Activated T-helper 2 cell treated with anti-CD3 and anti-CD28 coated beads, Interferon-gamma antibody, Interleukin-2, Interleukin-4, amounts not matched to agents 10 μg/mL and 5 μg/mL and 100 μg/mL, durations not matched to agents 14 hours and 24 hours and 36 hours (primary cell): Measurements from ENCODE around the gene ACAN. TPM values are rescaled to one million over a fixed set of nuclear protein-coding genes. Genes with fewer than 3 reads are reported as not detected.

Experiments used
- DNase-seq: peaks from one replicate; pipeline ENCODE4 v3.0.0; 2021; ENCODE audit warnings: low spot score
- H3K27ac Mint-ChIP-seq: one replicate; pipeline ENCODE4 v1.8.0; 2021; ENCODE audit warnings: mixed read lengths
- H3K27me3 Mint-ChIP-seq: one replicate; pipeline ENCODE4 v1.8.0; 2021; ENCODE audit warnings: low read depth, mixed read lengths
- H3K36me3 Mint-ChIP-seq: one replicate; pipeline ENCODE4 v1.8.0; 2021; ENCODE audit warnings: low read depth, mixed read lengths
- H3K4me1 Mint-ChIP-seq: one replicate; pipeline ENCODE4 v1.8.0; 2021; ENCODE audit warnings: low read depth, mixed read lengths
- H3K4me3 Mint-ChIP-seq: one replicate; pipeline ENCODE4 v1.8.0; 2021; ENCODE audit warnings: low read depth, mild to moderate bottlenecking, moderate library complexity, mixed read lengths
- H3K9me3 Mint-ChIP-seq: one replicate; pipeline ENCODE4 v1.8.0; 2021; ENCODE audit warnings: mixed read lengths
- intact Hi-C: fragments of 100-400 bp; cut with micrococcal nuclease; formaldehyde crosslinking; loops from one replicate; pipeline ENCODE4 v1.15.1; 2023
- total RNA-seq: library from RNA; stranded (reverse); gene quantifications from 2 replicates; pipeline ENCODE4 v1.2.3, GENCODE V29; 2022

ACAN gene
- total RNA-seq, 1 donor from 2014 or later = not detected

DNA sequence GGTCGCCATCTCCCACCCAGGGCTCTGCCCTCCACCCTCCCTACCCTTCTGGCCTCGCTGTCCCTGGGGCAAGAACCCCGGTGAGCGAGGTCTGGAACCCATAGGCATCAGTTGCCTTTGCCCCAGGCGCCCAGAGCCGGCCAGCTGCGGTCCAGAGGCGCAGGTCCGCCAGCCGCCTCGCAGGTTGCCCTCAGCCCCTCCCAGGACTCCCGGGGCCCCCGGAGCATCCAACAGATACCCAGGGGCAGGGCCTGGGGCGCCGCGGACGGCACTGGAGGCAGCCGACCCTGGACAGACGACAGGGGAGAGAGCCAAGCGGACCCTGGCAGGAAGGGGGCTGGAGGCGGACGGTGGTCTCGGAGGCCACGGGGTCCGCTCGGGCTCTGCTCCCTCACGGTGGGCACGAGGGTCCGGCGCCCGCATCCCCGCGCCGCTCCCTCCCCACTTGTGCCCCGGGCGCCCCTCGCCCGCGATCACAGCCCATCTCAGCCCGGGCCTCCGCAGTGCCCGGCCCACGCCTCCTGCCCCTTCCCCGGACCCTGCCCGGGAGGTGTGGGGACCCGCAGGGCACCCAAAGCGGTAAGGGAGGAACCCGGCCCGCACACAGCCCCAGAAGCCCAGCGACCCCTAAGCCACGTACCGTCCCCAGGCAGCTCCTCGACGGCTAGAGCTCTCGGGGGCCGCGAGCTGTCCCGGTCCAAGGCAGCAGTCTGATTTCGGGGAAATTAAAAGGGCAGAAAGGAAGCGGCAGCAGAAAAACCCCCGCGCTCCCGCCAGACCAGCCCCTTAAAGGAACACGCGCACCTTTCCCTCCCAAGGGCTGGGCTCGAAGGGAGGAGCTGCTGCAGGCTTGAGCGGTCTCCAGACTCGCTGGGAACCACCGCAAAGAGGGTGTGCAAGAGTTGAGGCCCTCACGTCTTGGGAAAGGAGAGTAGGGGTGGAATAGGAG lies 91.9 kb downstream of the ACAN start, which contains the start of gene HAPLN3:
Gene HAPLN3 (minus strand): TSS at position 726 of the 949 bp plus-strand sequence. CDS start 8,246 bp downstream, outside the sequence.
- Mint-ChIP-seq H3K27me3 (no peaks in the 10 kb centered on the region), H3K4me1 (peaks cover 23% of the 10 kb centered on the region), H3K9me3 (no peaks in the 10 kb centered on the region), H3K4me3 (peak within 1 kb of the TSS; percentile 84), H3K27ac (peak within 1 kb of the TSS; percentile 42), H3K36me3 (peaks cover 5% of the 10 kb centered on the region)
- intact Hi-C loops = loop anchor here (1.0 to 10.0 kb wide), 3 partner anchors 18 to 350 kb away; partner anchors contain the start of genes DET1 and MFGE8
- peak; percentile 45 for DNase-seq

- no peak for DNase-seq
- peaks cover 5% of the 10 kb centered on the region for H3K36me3 Mint-ChIP-seq
- H3K4me1 Mint-ChIP-seq = peaks cover 23% of the 10 kb centered on the region
- no peak overlapping the region for H3K4me3 Mint-ChIP-seq
- intact Hi-C loops = loop anchor here (2.0 to 10.0 kb wide), 2 partner anchors 352 to 430 kb away; partner anchors contain the start of genes DET1, MRPL46 and MRPS11
- no peak overlapping the region for H3K27ac Mint-ChIP-seq
- H3K27me3 Mint-ChIP-seq = no peaks in the 10 kb centered on the region
- H3K9me3 Mint-ChIP-seq = no peaks in the 10 kb centered on the region
Measured at GRCh38 chr15:88896333-88897033, 93.2 kb downstream of the ACAN start.

- DNase-seq = no peak
- Mint-ChIP-seq H3K9me3 (no peaks in the 10 kb centered on the region), H3K4me1 (peaks cover 23% of the 10 kb centered on the region), H3K4me3 (no peak overlapping the region), H3K36me3 (peaks cover 5% of the 10 kb centered on the region), H3K27me3 (no peaks in the 10 kb centered on the region), H3K27ac (no peak overlapping the region)
- intact Hi-C loops = loop anchor here (2.0 to 10.0 kb wide), 2 partner anchors 352 to 430 kb away; partner anchors contain the start of genes DET1, MRPL46 and MRPS11
Measured at GRCh38 chr15:88897142-88897455, 93.9 kb downstream of the ACAN start.

DNA sequence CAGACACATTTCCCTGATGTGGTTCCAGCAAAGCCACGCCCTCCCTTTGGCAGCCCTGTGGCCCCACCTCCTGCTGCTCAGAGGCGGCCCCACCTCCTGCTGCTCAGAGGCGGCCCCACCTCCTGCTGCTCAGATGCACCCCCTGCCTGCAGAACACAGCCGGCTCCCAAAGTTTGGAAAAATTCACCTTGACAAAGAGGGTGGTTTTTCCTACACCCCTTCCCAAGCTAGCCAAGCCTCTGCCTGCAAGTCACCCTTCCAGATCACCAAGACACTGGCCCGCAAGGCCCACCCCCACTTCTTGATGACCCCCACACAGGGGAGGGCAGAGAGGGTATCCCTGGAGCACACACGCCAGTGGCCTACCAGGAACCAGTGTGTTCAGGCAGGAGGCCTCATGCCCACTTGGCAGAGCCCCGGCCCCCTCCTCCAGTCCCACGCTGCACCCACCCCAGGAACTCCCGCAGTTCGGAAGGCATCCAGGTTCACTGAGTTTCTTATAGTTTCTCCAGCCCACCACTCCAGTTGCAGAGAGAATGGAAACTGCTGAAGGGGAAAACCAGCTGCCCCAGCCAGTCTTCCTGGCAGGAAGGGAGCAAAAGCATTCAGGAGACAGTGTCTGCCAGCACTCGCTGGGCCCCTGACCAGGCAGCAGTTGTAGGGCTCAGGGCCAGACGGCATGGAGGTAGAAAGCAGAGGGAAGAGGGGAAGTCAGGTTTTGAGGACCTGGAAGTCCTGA lies 94.4 kb downstream of the ACAN start:
- intact Hi-C loops = loop anchor here (2.0 to 10.0 kb wide), 2 partner anchors 353 to 431 kb away; partner anchors contain the start of genes DET1, MRPL46 and MRPS11
- peak; percentile 78 for DNase-seq
- no peak overlapping the region for H3K27ac Mint-ChIP-seq
- no peak overlapping the region for H3K4me3 Mint-ChIP-seq
- no peaks in the 10 kb centered on the region for H3K27me3 Mint-ChIP-seq
- H3K4me1 Mint-ChIP-seq = peaks cover 23% of the 10 kb centered on the region
- H3K9me3 Mint-ChIP-seq = no peaks in the 10 kb centered on the region
- H3K36me3 Mint-ChIP-seq = peaks cover 5% of the 10 kb centered on the region

- Mint-ChIP-seq H3K27me3 (no peaks in the 10 kb centered on the region), H3K27ac (no peak overlapping the region), H3K4me1 (peaks cover 21% of the 10 kb centered on the region), H3K36me3 (no peaks in the 10 kb centered on the region), H3K9me3 (no peaks in the 10 kb centered on the region), H3K4me3 (no peak overlapping the region)
- intact Hi-C loops = loop anchor here (10.0 kb wide), 1 partner anchor 354 kb away; the partner anchor contains the start of gene DET1
- no peak for DNase-seq
Measured at GRCh38 chr15:88898736-88899135, 95.5 kb downstream of the ACAN start.

DNA sequence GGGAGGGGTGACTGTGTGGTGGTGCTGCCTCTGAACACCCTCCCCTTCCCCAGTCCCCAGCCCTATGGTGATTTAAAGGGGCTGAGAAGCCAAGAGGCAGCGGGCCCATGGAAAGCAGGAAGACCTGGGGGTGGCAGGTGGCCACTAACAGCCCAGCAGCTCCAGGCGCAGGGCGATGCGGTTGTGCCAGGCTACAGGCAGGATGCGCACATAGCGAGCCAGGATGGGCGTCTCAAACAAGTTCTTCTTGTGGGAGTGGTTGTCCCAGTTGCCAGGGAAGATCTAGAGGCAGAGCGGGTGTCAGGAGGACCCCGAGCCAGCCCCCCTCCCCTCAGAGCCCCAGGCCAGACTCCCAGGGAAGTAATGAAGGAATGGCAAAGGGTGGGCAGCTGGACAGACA lies 96.0 kb downstream of the ACAN start:
- Mint-ChIP-seq H3K4me3 (no peak overlapping the region), H3K36me3 (no peaks in the 10 kb centered on the region), H3K27ac (no peak overlapping the region), H3K9me3 (no peaks in the 10 kb centered on the region), H3K27me3 (no peaks in the 10 kb centered on the region), H3K4me1 (peaks cover 24% of the 10 kb centered on the region)
- DNase-seq = no peak
- intact Hi-C loops = loop anchor here (10.0 kb wide), 1 partner anchor 354 kb away; the partner anchor contains the start of gene DET1

DNA sequence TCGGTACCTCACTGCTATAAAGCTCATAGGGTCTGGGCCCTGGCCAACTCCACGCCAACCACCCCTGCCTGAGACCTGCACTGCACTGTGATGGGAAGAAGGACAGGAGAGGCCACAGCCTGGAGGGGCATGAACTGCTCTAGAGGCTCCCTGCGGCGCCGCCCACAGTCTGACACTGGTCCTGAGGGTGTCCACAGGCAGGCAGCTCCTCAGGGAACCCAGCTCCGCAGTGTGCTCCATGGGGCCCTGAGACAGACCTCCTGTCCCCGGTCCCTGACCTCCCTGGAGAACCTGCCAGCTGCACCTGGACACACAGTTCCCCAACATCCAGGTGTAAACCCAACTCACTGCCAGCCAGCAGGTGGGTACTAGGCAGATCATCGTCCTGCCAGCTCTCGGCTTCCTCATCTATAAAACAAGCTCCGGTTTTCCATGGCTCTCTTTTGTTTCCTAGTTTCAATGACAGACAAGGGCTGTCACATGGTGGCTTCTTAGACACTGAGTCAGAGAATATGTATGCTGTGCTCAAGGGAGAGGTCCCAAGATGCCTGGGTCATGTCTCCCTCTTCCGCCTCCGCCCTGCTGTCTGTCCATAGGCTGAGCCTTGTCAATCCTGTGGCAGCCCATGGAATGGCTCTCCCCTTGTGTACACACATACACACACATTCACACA lies 97.2 kb downstream of the ACAN start:
- H3K4me3 Mint-ChIP-seq = no peak overlapping the region
- no peak overlapping the region for H3K27ac Mint-ChIP-seq
- no peaks in the 10 kb centered on the region for H3K9me3 Mint-ChIP-seq
- no peak for DNase-seq
- H3K4me1 Mint-ChIP-seq = peaks cover 33% of the 10 kb centered on the region
- intact Hi-C loops = loop anchor here (5.0 kb wide), 1 partner anchor 277 kb away; no protein-coding TSS in a partner anchor
- no peaks in the 10 kb centered on the region for H3K36me3 Mint-ChIP-seq
- H3K27me3 Mint-ChIP-seq = no peaks in the 10 kb centered on the region

DNA sequence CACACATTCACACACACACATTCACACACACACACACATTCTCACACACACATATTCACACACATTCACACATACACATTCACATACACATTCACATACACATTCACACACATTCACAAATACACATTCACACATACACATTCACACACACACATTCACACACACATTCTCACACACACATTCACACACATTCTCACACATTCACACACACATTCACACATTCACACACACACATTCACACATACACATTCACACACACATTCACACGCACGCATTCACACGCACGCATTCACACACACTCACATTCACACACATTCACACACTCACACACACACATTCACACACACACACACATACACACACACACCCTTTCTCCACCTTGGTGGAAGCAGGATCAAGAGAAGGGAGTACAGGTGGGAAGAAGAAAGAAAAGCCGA lies 97.8 kb downstream of the ACAN start:
- Mint-ChIP-seq H3K4me1 (peaks cover 29% of the 10 kb centered on the region), H3K27me3 (no peaks in the 10 kb centered on the region), H3K9me3 (no peaks in the 10 kb centered on the region), H3K27ac (no peak overlapping the region), H3K4me3 (no peak overlapping the region), H3K36me3 (no peaks in the 10 kb centered on the region)
- intact Hi-C loops = loop anchor here (5.0 kb wide), 1 partner anchor 276 kb away; no protein-coding TSS in a partner anchor
- DNase-seq = no peak

DNA sequence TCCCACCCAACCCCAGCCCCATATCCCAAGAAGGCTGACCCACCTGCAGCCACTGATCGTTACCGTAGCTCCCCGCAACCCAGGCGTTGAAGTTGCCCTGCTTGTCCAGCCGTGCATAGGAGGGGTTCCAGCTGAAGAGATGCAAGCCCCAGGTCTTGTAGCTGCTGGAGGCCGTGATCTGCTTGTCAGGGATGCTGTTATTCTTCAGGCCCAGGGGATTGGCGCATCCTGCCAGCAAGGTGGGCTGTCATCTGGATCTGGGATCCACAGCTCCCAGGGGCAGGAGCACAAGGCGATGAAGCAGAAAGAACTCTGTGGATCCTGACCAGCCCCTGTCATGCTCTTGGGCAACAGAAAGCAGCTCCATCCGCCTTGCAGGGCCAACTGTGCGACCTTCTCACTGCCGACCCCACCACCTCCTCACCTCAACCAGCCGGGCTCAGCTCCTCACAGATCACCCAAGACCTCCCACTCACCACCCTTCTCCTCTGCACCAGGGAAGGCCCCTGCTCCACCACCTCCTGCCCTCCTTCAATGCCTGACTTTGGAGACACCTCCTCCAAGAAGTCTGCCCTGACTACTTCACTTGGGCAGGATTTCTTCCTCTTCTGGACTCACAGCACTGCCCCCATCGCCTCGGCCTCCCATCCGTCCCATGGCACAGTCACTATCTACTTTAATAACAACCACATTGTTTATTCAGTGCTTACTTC lies 98.4 kb downstream of the ACAN start:
- H3K27ac Mint-ChIP-seq = no peak overlapping the region
- intact Hi-C loops = loop anchor here (5.0 kb wide), 1 partner anchor 276 kb away; no protein-coding TSS in a partner anchor
- peaks cover 28% of the 10 kb centered on the region for H3K4me1 Mint-ChIP-seq
- no peak overlapping the region for H3K4me3 Mint-ChIP-seq
- no peak for DNase-seq
- H3K9me3 Mint-ChIP-seq = no peaks in the 10 kb centered on the region
- H3K36me3 Mint-ChIP-seq = no peaks in the 10 kb centered on the region
- no peaks in the 10 kb centered on the region for H3K27me3 Mint-ChIP-seq

- Mint-ChIP-seq H3K36me3 (no peaks in the 10 kb centered on the region), H3K9me3 (no peaks in the 10 kb centered on the region), H3K4me1 (peaks cover 22% of the 10 kb centered on the region), H3K4me3 (no peak overlapping the region), H3K27me3 (no peaks in the 10 kb centered on the region), H3K27ac (no peak overlapping the region)
- intact Hi-C loops = loop anchor here (5.0 kb wide), 1 partner anchor 275 kb away; no protein-coding TSS in a partner anchor
- no peak for DNase-seq
Measured at GRCh38 chr15:88902221-88902835, 99.1 kb downstream of the ACAN start.

GRCh38 chr15:88902846-88903245 lies 99.6 kb downstream of the ACAN start:
- Mint-ChIP-seq H3K27me3 (no peaks in the 10 kb centered on the region), H3K4me3 (no peak overlapping the region), H3K9me3 (no peaks in the 10 kb centered on the region), H3K27ac (no peak overlapping the region), H3K4me1 (peaks cover 17% of the 10 kb centered on the region), H3K36me3 (no peaks in the 10 kb centered on the region)
- intact Hi-C loops = loop anchor here (5.0 kb wide), 1 partner anchor 274 kb away; no protein-coding TSS in a partner anchor
- no peak for DNase-seq
